H1 (cell line): ENCODE data around the gene SLC28A1. TPM values are rescaled to one million over a fixed set of nuclear protein-coding genes. Genes with fewer than 3 reads are reported as not detected.

Source experiments
- BRCA1 ChIP-seq: IDR thresholded peaks from 2 replicates; pipeline ENCODE4 v1.6.1; 2012; ENCODE audit warnings: low read depth, low read length, improper control_type of control experiment
- CHD7 ChIP-seq: fragments of 300-600 bp; sonication (generic); IDR thresholded peaks from 2 replicates; pipeline ENCODE4 v1.7.1; 2012; ENCODE audit warnings: low read length, moderate library complexity, mild to moderate bottlenecking, inconsistent platforms; ENCODE audit not compliant: insufficient replicate concordance
- CTCF ChIP-seq, 3 experiments: IDR thresholded peaks; 1 replicate in 2 of 3; 2 replicates in 1 of 3; pipeline versions ENCODE4 v1.5.1 to v1.6.1; 2011; ENCODE audit warnings: low read length in 3 of 3, mild to moderate bottlenecking in 3 of 3, inconsistent platforms in 2 of 3, low read depth in 1 of 3, moderate library complexity in 1 of 3; ENCODE audit not compliant: insufficient read depth in 1 of 3; ENCODE audit errors: control extremely low read depth in 1 of 3
- TAF7 ChIP-seq: optimal IDR thresholded peaks from 2 replicates; pipeline ENCODE3; 2011; ENCODE audit warnings: low read depth, mild to moderate bottlenecking, inconsistent platforms, low read length, moderate library complexity, borderline replicate concordance
- polyA plus RNA-seq, 7 experiments: library from polyadenylated mRNA; depleted of rRNA in 3 of 7; stranded (reverse) in 5 of 7; unstranded in 2 of 7; fragments of >200 nt in 5 of 7; fragments of 200-250 nt in 2 of 7; gene quantifications; 1 replicate in 5 of 7; 2 replicates in 1 of 7; 4 replicates in 1 of 7; pipeline versions ENCODE4 v1.2.1 to v1.2.3, GENCODE V29; 2011 to 2013; ENCODE audit warnings: missing spikeins in 2 of 7, mixed read lengths in 2 of 7
- total RNA-seq: library from RNA; stranded (reverse); fragmentation: NEBNext Ultra II Directional; extraction: Animal tissue kit (Norgen Biotek cat#: 25700); gene quantifications from 2 replicates; pipeline ENCODE4 v1.2.1, GENCODE V29; 2021

The SLC28A1 gene
- total and polyA plus RNA-seq, 2 of the 8 experiments (the other 6 are each of a cell fraction or from before 2014, with no cell fraction given): 0.09 TPM; not detected in 1

GRCh38 chr15:84856731-84857417, 27.6 kb upstream of the SLC28A1 start (continued):
- TF ChIP-seq CHD7 (no peak), TAF7 (no peak), CTCF (IDR thresholded peaks at IDR 0.05; ENCODE audit: control extremely low read depth in 1 of 3, insufficient read depth in 1 of 3, low read depth in 1 of 3, low read length in 3 of 3) (no peak), BRCA1 (no peak)
